ENCODE data around the gene KRTAP4-7. TPM values are rescaled to one million over a fixed set of nuclear protein-coding genes. Genes with fewer than 3 reads are reported as not detected.
"Not testable (repeated sequence)": the region's sequence is repeated elsewhere in the genome, so short reads cannot be mapped to it uniquely, and the experiment has no call there.

KRTAP4-7 gene
- polyA plus RNA-seq, 2 of the 4 experiments (the other 2 are of a cell fraction) = not detected

DNA sequence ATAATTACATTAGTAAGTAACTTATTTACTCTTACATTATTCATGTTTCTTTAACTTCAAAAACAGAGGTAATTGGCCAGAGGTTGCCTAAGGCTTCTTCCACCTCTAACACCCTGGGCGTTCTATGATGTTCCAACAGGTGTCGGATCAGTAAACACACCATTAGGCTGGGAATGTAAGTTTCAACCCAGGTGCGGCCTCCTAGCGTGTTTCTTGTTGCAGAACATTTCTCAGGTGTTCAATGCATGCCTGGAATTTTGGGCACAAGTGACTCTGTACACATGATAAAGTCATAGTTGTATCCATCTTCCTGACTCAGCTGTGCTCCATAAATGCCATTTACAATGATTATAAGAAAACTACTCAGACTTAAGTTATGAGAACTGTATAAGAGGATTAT lies 29.9 kb upstream of the KRTAP4-7 start:
- TF ChIP-seq FOSL2 (IDR thresholded peaks at IDR 0.05) (no peak), FOSL2 (CRISPR knock-in tag; IDR thresholded peaks at IDR 0.05) (no peak), POLR2A (IDR thresholded peaks at IDR 0.05; ENCODE audit: low read length) (no peak), HEYL (CRISPR knock-in tag; IDR thresholded peaks at IDR 0.05) (no peak), HOXA7 (CRISPR knock-in tag; IDR thresholded peaks at IDR 0.05) (no peak), ZSCAN20 (CRISPR knock-in tag; IDR thresholded peaks at IDR 0.05) (no peak)
- TF ChIP-seq, protein P1, sequence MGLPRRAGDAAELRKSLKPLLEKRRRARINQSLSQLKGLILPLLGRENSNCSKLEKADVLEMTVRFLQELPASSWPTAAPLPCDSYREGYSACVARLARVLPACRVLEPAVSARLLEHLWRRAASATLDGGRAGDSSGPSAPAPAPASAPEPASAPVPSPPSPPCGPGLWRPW (IDR thresholded peaks at IDR 0.05) = no peak
- ChIA-PET POLR2A (no interaction called here), CTCF (no interaction called here)
- peaks cover 11% of the 10 kb centered on the region for H3K4me1 ChIP-seq
- DNase-seq (ENCODE audit: low read depth in 1 of 2, low spot score in 1 of 2) (no peak), FAIRE-seq (no peak), ATAC-seq (no peak)
- no peaks in the 10 kb centered on the region for H3K9me3 ChIP-seq
- no peak overlapping the region for H3K4me2 ChIP-seq
- WGBS (ENCODE audit: missing lambda C conversion rate) = 85% methylated on average over 4 of the region's 4 CpGs
- no peak overlapping the region for H3K27ac ChIP-seq
- no peak overlapping the region for H3K4me3 ChIP-seq

DNA sequence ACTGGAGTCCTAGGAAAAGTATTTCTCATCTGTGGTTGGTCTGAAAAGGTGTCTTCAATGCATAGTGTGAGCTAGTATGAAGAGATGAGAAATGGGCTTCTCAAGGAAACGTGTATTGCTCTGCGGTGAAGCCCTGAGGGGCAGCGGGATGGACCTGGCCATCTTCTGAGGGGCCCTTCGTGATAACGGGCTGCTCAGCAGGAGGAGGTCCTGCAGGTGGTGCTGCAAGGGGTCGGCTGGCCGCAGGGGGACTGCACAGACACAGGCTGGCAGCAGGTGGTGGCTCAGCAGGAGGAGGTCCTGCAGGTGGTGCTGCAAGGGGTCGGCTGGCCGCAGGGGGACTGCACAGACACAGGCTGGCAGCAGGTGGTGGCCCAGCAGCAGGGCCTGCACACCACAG lies 29.4 kb upstream of the KRTAP4-7 start:
- CTCF ChIA-PET = interaction anchor here (1.2 kb wide), 1 partner anchor 268 kb away, joined by 3 read pairs; no protein-coding TSS in a partner anchor
- H3K4me1 ChIP-seq = peaks cover 14% of the 10 kb centered on the region
- DNase-seq (ENCODE audit: low read depth in 1 of 2, low spot score in 1 of 2); H3K4me3 ChIP-seq; ATAC-seq; H3K27ac ChIP-seq; H3K4me2 ChIP-seq; FAIRE-seq; H3K9me3 ChIP-seq; POLR2A ChIA-PET: not testable (repeated sequence)
- WGBS (ENCODE audit: missing lambda C conversion rate) = 83% methylated on average over 9 of the region's 9 CpGs

DNA sequence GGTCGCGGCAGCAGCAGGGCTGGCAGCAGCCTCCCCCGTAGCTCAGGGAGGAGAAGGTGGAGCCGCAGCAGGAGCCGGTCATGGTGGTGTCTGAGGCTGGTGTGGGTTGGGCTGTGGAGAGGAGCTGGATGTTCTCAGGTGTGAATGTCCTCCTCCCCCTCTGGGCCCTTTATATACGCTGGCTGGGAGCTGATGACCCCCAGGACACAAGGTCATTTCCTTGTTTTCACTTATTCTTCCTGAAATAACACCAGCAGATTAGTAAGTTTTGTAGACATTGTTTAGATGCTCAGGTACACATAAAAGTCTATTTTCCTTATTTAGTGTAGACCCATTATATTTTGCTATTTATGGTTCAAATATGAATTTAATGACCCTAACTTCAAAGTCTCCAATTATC lies 28.8 kb upstream of the KRTAP4-7 start, which contains the start of gene KRTAP2-2:
TSS of gene KRTAP2-2 (minus strand) at position 101 of the 400 bp plus-strand sequence. CDS start at position 82, 19 bp downstream.
- ATAC-seq; H3K4me3 ChIP-seq; H3K27ac ChIP-seq; H3K4me2 ChIP-seq; H3K9me3 ChIP-seq; DNase-seq (ENCODE audit: low read depth in 1 of 2, low spot score in 1 of 2); POLR2A ChIA-PET: not testable (repeated sequence)
- peaks cover 18% of the 10 kb centered on the region for H3K4me1 ChIP-seq
- CTCF ChIA-PET = interaction anchor here (1.2 kb wide), 1 partner anchor 267 kb away, joined by 3 read pairs; no protein-coding TSS in a partner anchor
- WGBS (ENCODE audit: missing lambda C conversion rate) = 71% methylated on average over 1 of the region's 6 CpGs
- peak; percentile 67 for FAIRE-seq

DNA sequence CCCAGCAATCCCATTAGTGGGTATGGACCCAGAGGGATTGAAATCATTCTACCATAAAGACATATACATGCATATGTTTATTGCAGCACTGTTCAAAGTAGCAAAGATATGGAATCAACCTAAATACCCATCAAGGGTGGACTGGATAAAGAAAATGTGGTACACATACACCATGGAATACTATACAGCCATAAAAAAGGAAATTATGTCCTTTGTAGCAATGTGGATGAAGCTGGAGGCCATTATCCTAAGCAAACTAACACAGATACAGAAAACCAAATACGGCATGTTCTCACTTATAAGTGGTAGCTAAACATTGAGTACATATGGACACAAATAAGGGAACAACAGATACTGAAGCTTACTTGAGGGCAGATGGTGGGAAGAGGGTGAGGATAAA lies 26.4 kb upstream of the KRTAP4-7 start:
- Histone ChIP-seq H3K4me2 (no peak overlapping the region), H3K27ac (no peak overlapping the region), H3K4me1 (peaks cover 34% of the 10 kb centered on the region), H3K9me3 (no peaks in the 10 kb centered on the region), H3K4me3 (no peak overlapping the region)
- FAIRE-seq (peak; percentile 36), ATAC-seq (no peak), DNase-seq (ENCODE audit: low read depth in 1 of 2, low spot score in 1 of 2) (no peak)
- ChIA-PET POLR2A (no interaction called here), CTCF (interaction anchor here (1.4 to 2.5 kb wide), 3 partner anchors 9 to 491 kb away, joined by 3 to 12 read pairs (median 4); no protein-coding TSS in a partner anchor)
- TF ChIP-seq ZC3H11A (IDR thresholded peaks at IDR 0.05) (no peak), CBX8 (IDR thresholded peaks at IDR 0.05) (no peak), KDM1A (IDR thresholded peaks at IDR 0.05; ENCODE audit: low read depth) (no peak)
- WGBS (ENCODE audit: missing lambda C conversion rate) = 83% methylated on average over 1 of the region's 1 CpG

DNA sequence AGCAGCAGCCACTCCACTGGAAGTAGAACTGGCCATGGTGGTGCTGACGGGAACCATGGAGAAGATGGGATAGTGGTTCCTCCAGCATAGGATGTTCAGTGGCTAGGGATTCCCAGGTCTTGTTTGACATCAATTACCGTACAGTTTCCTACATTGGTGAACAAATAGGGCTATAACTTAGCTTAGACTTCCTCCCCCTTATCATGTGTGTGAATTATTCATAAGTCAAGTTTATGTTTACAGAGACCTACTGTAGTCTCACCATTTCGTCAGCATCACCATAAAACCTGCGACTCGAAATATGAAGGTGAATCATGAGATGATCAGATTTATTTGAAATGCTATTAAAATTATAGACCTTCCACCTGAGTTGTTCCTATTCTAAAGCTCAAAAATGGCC lies 25.2 kb upstream of the KRTAP4-7 start:
- Histone ChIP-seq H3K4me3 (no peak overlapping the region), H3K9me3 (no peaks in the 10 kb centered on the region), H3K4me2 (peak overlapping the region; percentile 43), H3K4me1 (peaks cover 34% of the 10 kb centered on the region), H3K27ac (peak overlapping the region; percentile 34 to 52; a peak in 5 of 6 replicates)
- ATAC-seq (no peak), FAIRE-seq (no peak), DNase-seq (ENCODE audit: low read depth in 1 of 2, low spot score in 1 of 2) (peak in 1 of 2 experiments; percentile 31)
- WGBS (ENCODE audit: missing lambda C conversion rate) = 32% methylated on average over 5 of the region's 5 CpGs
- POLR2A ChIA-PET = no interaction called here
- CTCF ChIA-PET = interaction anchor here (0.6 to 2.5 kb wide), 13 partner anchors 9 to 494 kb away, joined by 3 to 12 read pairs (median 4); no protein-coding TSS in a partner anchor
- no peak for TF ChIP-seq HOXB13 (CRISPR knock-in tag; IDR thresholded peaks at IDR 0.05; ENCODE audit: low read depth)

DNA sequence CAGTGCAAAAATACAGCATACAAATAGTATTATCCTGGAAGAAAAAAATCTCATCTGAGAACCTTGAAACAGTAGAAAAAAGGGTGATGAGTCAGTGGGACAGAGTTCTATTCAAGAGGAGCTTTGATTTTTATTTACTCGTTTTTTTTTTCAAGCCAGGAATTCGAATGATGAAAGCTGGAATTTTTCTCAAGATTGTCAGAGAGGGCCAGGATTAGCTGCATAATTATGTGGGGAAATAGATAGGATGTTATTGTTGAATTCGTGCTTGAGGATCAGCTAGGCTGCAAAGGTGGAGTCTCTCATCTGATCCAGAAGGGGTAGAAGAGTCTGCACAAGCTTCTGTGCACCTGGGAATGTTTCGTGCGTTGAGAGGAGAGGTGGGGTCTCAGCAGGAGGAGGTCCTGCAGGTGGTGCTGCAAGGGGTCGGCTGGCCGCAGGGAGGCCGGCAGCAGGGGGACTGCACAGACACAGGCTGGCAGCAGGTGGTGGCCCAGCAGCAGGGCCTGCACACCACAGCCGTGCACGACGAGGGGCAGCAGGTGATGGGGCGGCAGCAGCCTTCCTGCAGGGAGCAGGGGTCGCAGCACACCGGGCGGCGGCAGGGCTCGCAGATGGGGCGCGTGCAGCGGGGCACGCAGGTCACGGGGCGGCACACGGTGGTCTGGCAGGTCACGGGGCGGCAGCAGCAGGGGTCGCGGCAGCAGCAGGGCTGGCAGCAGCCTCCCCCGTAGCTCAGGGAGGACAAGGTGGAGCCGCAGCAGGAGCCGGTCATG lies 24.5 kb upstream of the KRTAP4-7 start:
- peak; percentile 63 to 65; a peak in 5 of 6 replicates for ATAC-seq
- H3K4me3 ChIP-seq, FAIRE-seq, POLR2A ChIA-PET, H3K9me3 ChIP-seq: not testable (repeated sequence)
- WGBS (ENCODE audit: missing lambda C conversion rate) = 66% methylated on average over 11 of the region's 31 CpGs
- H3K4me2 ChIP-seq = peak overlapping the region; percentile 43
- peak; percentile 36 to 61 for DNase-seq (ENCODE audit: low read depth in 1 of 2, low spot score in 1 of 2)
- H3K27ac ChIP-seq = peak overlapping the region; percentile 34 to 70; a peak in 5 of 6 replicates
- peaks cover 34% of the 10 kb centered on the region for H3K4me1 ChIP-seq
- peak; percentile 19; the same call in 1 of the 2 replicates for TF ChIP-seq GATA3 (IDR thresholded peaks at IDR 0.05; ENCODE audit: borderline replicate concordance)
- TF ChIP-seq FOSL2 (IDR thresholded peaks at IDR 0.05) = peak; percentile 56
- TF ChIP-seq FOSL2 (CRISPR knock-in tag; IDR thresholded peaks at IDR 0.05) = peak; percentile 34
- TF ChIP-seq EP300 (IDR thresholded peaks at IDR 0.05) = peak in 1 of 2 experiments; percentile 15; a peak in 1 of 5 replicates
- TF ChIP-seq JUNB (IDR thresholded peaks at IDR 0.05) = peak; percentile 70
- TF ChIP-seq CEBPB (IDR thresholded peaks at IDR 0.05) = peak in 1 of 2 experiments; percentile 48; a peak in 1 of 4 replicates
- CTCF ChIA-PET = interaction anchor here (0.6 to 2.5 kb wide), 12 partner anchors 9 to 494 kb away, joined by 3 to 12 read pairs (median 4); no protein-coding TSS in a partner anchor
